HG03439 (cell line): ENCODE data around the gene MNT.

Experiments used
- ATAC-seq: cut with Tn5 transposase; IDR thresholded peaks from one replicate; pipeline ENCODE4 v1.9.1; 2021; ENCODE audit warnings: mild to moderate bottlenecking, moderate library complexity; ENCODE audit not compliant: unreplicated experiment

The MNT gene

DNA sequence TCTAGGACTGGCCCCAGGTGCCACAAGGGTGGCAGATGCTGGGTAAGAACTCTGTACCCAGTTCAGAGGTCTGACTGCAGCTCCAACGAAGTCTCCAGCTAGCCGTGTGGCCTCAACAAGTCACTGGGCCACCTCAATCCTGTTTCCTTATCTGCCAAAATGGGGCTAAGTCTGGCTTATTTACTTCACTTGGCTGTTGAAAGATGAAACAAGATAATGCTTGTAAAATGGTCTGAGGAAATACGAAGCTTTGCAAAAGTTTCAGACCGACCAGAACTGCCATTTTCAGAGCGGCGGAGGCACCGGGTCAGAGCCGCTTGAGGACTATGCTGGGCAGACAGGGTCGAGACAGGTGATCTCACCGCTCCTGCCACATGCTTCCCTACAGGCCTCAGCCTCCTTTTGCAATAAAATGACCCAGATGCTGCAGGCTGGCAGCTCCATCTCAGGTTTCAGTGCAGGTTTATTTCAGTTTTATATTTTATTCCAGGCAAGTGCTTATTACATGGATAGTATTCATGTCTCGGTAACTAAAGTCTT is 17.2 kb downstream of the MNT start:
- ATAC-seq, result no peak

GRCh38 chr17:2380950-2381649 is 19.8 kb downstream of the MNT start:
- no peak for ATAC-seq

DNA sequence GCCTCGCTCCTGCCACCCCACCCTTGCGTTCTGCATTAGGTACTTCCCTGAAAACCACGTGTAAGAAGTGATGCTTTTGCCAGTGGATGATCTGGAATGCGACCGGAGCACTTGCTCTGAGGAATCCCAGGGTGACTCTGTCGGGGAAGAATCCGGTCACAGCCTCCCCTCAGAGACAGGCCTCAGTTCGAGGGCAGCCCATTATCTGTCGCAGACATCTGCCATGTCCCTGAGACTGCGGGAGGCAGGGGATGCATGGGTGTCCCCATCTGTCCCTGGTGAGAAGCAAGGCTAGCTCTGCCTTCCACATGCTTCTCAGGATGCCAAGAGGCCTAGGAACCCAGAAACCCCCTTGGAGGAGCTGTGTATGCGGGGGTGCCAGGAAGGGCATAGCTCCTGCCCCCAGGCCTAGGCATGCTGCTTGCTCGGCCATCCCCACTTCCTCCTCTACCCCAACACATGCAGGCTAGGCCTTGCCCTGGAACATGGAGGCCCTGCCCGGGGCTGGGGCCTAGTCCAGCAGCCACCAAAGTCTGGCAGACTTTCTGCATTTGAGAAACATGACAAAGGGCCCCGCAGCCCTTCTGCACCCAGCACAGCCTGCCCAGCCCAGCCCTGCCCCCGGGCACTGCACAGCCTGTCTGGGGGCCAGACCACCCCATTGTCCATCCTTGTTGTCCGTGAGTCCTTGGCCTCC is 20.5 kb downstream of the MNT start:
- ATAC-seq, result no peak

- ATAC-seq, result no peak
Measured at GRCh38 chr17:2379489-2380225, 21.2 kb downstream of the MNT start.

GRCh38 chr17:2378905-2379304 is 22.0 kb downstream of the MNT start:
- ATAC-seq, result no peak

DNA sequence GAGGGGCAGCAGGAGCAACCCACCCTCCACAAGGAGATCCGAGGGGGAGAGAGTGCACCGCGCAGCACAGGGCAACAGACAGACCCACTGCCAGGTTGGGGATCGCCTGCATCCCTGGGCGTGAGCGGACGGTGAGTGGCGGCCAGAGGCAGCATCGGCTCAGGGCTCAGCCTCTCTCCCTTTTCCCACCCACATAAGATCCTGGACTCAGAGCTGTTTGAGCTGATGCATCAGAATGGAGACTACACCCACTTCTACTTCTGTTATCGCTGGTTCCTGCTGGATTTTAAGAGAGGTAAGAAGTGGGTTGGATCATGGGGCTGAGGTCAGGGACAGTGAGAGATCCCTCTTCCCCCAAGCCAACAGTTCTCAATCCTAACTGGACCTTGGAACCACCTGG is 23.2 kb downstream of the MNT start:
- no peak for ATAC-seq

- ATAC-seq, result no peak
Measured at GRCh38 chr17:2376107-2376506, 24.8 kb downstream of the MNT start.

DNA sequence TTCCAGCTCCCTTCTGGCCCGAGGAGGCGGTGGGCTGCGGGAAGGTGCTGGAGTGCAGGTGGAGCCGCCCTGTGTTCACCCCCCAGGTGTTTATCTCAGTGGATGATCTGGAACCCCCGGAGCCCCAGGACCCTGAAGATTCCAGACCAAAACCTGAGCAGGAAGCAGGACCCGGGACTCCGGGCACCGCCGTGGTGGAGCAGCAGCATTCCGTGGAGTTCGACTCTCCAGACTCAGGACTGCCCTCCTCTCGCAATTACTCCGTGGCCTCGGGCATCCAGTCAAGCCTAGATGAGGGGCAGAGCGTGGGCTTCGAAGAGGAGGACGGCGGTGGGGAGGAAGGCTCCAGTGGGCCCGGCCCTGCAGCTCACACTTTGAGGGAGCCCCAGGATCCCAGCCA is 25.5 kb downstream of the MNT start:
- no peak for ATAC-seq

DNA sequence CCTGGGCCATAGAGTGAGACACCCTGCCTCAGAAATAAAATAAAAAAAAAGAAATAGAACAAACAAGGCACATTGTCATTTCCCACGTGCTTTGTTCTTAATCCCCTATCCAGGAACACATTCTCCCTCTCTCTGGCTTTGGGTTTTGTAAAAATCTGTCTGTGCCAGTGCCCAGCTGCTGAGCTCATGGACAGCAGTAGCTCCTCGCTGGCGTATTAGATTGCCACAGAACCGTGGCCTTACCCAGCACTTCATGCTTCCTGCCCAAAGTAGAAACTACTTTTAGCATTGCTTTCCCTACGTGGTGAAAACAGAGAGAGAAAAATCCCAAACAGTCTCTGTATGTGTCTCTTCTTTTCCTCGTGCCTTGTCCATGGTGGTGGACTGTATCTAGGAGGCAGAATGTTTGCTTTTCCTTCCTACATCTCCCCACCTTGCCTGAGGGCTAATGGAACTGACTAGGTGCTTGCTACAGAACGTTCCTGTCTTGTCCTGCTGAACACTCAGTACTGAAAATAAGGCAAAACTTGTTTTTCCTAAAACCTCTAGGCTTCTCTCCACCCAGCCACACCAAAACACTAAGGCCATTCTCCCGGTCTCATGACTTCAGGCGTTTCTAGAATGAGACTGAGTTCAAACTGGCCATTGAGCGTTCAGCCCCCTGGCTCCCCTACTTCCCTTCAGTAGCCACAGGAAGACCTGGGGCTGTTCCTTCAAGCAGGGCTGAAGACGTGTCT is 26.1 kb downstream of the MNT start:
- ATAC-seq, result no peak

DNA sequence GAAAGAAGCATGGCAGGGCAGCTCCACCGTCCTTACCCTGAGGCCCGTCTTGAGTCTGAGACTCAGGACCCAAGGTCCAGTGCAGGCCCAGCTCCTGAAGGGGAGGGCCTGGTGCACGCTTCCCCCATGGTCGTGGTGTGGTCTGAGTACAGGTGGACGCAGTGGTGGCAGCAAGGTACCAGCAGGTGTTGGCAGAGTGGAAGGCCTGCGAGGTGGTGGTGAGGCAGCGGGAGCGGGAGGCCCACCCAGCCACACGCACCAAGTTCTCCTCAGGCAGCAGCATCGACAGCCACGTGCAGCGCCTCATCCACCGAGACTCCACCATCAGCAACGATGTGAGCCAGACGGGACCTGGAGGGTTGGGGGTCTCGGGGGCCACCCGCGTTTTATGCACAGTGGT is 27.7 kb downstream of the MNT start:
- no peak for ATAC-seq

DNA sequence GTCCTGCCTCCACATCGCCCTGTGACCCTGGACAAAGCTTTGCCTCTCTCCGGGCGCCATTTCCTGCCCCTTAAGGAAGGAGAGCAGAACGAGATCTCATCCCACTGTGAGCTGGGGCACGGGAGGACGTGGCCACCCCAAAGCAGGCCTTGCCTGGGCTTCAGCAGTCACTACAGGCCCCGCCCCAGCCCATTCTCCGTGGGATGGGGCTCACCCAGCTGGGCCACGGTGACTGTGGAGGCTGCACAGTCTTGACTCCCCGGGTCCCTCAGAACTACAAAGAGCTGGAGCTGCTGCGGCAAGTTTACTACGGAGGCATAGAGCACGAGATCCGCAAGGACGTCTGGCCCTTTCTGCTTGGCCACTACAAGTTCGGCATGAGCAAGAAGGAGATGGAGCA is 28.2 kb downstream of the MNT start:
- ATAC-seq, result no peak

DNA sequence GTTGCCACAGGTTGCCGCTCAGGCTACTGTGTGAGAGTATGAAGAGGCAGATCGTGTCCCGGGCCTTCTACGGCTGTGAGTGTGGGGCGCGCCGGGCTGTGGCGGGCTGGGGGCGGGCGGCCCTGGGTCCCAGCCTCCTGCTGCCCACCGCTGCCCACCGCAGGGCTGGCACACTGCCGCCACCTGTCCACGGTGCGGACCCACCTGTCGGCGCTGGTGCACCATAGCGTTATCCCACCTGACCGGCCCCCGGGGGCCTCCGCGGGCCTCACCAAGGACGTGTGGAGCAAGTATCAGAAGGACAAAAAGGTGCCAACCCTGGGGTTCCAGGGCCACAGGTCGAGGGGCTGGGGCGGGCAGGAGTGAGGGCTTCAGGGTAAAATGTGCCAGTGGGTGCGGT is 28.7 kb downstream of the MNT start:
- ATAC-seq, result no peak

DNA sequence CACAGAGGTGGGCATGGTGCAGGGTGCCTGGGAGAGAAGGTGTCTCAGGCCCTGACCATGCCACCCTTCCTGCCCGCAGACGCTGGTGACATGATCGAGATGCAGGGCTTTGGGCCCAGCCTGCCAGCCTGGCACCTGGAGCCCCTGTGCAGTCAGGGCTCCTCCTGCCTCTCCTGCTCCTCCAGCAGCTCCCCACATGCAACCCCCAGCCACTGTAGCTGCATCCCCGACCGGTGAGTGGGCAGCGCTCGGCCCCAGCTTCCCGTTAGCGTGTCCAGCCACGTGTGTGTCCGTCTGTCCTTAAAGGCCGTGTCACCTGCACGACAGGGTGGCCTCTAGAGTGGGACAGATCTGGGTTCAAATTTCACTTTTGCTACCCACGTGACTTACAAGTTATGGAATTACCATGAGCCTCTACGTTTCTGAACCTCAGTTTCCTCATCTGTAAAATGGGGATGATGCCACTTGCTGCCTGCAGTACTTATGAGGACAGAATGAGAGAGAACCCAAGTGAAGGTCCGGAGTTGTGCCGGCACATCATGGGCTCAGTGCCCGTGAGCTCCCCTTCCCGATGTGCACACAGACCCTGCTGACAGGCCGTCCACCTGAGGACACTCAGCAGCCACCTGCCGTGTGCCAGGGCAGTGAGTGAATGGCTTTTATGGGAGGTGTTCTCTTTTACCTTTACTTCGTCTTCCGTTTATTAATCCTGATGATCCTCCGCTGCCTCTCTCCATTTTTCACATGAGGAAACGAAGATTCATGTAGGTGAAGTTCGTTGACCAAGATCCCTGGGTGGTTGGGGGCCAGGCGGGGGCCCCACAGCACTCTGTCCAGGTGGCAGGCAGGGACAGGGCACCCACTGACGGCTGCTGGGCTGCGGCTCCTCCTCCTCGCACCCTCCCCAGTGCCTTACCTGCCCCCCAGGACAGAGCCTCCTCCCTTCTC is 29.4 kb downstream of the MNT start:
- ATAC-seq, result no peak

GRCh38 chr17:2370211-2370589 is 30.7 kb downstream of the MNT start:
- no peak for ATAC-seq

DNA sequence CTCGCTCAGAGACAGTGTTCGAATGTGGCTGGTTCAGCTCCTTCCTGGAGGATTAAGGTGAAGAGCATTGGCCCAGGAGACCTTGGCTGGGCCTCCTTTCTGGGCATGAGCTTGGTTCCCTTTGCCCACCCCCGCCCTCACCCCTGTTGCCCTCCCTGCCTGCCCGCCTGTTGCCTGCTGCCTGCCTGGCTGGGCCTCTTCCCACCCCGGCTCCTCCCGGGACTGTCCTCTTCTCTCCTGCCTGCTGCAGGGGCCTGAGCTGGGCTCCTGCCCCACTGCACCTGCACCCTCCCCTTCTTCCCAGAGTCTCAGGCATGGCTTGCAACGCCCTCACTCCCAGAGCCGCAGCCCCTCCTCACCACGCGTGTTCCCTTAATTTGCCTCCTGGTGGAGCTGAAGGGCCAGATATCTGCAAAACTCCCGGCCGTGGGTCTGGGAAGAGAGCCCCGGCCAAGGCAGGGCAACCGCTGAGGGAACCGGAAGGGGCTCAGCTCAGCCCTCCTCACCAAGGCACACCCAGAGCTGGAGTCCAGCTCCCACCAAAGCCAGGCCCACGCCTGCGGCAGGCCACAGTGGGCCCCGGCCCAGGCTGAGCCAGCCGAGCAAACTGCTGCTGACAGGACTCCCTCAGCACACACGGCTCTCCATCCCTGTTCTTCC is 31.2 kb downstream of the MNT start:
- ATAC-seq, result no peak

DNA sequence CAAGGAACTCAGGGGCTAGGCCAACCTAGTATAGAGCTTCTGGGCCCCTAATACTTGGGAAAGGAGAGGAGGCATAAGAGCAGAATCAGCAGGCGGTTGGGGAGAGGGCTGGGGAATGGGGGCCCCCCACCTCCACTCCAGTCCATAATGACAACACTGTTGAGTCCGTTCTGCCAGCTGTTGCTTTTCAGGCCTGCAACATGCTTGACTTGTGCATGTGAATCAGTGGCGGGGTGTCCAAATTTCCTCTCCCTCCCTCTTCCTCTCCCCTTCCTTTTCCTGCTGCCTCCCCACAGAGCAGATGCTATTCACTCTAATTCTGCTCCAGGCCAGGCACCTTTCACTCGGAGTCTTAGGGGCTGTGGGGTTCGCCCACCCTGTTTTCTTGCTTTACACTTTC is 31.8 kb downstream of the MNT start:
- ATAC-seq, result no peak

DNA sequence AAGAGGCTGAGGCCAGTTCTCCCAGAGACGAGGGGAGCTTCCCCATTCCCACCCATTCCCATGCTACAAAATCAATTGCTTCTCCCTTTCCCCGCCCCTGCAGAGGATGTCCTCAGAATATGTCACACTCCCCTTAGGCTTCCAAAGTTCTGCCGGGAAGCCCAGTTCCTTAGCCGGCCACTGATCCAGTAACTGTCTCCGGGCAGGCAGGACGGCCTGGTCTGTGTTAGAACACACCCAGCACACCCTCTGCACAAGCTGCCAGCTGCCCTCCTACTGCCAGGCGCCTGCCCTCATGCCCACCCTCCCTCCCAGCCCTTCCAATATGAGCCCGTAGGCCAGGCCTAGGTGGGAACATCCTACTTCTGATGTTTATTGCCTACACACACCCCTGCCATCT is 32.5 kb downstream of the MNT start:
- no peak for ATAC-seq

DNA sequence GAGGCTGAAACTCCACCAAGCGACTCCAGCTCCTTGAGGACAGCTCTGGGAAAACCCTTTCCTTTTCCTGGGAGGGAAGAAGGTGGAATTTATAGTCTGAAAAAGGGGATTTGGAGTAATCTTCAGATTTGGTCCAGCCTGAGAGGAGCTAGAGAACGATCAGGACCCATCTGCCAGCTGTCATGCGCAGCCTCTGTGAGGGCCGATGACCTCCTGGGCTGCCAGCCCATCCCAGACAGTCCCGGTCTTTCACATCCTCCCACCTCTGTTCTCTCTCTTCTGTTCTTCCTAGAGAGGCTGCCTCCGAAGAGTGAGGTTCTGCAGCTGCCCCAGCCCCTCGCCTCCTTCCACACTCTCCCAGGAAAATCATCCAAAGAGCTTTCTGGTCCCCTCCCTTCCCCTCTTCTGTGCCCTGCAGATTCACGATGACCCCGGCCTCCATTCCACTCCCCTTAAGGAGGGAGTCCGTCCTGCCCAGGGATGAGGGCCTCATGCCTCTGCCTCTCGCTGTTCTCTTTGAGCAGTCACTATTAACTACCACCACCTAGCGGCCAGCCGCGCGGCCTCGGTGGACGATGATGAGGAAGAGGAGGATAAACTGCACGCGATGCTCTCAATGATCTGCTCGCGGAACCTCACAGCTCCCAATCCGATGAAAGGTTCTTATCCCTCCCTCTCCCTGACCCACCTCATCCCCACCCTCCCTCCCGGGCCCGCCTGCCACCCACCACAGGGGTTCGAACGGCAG is 33.9 kb downstream of the MNT start:
- no peak for ATAC-seq

DNA sequence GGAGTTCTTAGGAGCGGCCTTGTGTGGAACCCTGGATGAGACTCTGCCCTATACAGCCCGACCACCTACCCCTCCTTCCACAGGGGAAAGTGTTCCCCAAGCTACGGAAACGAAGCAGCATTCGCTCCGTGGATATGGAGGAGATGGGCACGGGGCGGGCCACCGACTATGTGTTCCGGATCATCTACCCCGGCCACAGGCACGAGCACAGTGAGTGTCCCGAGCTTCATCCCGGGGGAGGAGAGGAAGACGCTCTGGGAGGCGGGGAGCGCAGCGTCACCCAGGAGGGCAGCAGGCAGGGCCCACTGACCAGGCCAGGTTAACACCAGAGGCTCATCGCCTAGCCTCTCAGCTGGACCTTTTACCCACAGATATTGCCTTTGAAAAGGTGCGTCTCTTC is 35.7 kb downstream of the MNT start:
- ATAC-seq, result no peak
